ENCODE results near the gene TIMM10.
A peak's percentile ranks its signal among the peaks of the same experiment; 100 is the strongest.

TIMM10 gene

DNA sequence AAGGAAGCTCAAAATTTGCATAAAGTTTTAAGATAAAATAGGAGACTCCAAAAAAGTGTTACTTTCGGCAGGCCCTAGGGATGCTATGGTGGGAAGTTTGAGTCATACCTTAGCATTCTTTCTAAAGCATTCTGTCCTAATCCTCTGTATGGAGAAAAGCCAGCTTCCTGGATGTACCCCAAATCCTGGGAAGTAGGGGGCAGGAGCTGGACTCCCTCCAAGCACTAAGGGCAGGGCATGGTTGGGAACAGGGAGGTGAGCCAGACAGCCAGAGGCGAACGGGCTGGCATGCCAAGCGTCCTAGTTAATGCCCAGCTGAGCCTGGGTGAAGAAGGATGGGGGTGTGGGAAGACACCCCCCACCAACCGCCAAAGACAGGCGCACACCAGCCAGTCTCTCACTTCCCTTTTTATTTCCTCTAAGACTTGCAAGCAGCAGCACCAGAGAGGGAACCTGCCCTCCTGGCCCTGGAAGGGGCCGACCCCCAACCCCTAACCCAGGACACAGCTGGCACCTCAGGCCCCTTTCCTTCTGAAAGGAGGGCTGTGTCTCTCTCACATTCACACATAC, 46.3 kb downstream of the TIMM10 start:
- DNase-seq (ENCODE audit: low spot score) (no peak), FAIRE-seq (no peak)

GRCh38 chr11:57483562-57483918, 47.0 kb downstream of the TIMM10 start:
- FAIRE-seq (no peak), DNase-seq (ENCODE audit: low spot score) (no peak)

- no peak for DNase-seq (ENCODE audit: low spot score)
Observed at GRCh38 chr11:57482782-57483561, 47.6 kb downstream of the TIMM10 start.

DNA sequence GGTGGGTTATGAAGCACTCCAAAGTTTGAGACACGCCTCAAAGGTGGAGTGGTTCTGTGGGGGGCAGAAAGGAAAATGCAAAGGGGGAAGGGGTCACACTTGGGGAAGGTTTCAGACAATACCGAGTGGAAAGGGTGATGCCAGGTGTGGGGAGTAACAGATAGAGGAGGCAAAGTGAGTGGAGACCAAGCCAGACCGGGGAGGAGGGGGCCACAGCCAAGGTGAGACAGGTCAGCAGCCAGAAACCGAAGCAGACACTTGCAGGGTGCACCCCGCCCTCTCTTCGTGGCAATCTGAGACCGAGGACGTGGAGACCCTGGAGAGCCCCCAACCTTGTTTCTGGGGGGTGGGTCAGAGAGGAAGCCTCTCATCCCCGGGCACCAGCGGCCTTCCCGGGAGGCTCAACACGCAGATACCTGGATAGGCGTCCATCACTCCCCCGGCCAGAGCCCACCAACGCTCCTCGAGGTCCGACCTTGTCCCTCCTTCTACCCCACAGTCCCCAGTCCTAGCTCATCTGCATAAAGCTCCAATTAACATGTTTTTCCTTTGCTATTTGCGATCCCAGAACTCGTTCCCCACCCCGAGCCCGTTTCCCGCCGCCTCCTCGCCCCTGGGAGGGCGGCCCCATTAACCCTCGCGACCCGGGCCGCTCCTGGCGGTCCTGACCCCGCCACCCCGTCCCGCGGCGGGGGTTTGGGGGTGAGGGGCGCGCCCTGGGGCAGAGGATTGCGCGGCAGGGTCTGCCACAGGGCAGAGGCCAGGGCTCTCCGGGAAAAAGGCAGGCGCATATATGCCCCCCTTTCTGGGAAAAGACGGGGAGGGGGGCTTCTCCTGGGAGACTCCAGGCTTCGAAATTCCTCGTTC, 48.4 kb downstream of the TIMM10 start:
- no peak for FAIRE-seq
- DNase-seq (ENCODE audit: low spot score) = no peak

More at GRCh38 chr11:57482782-57483561, 47.6 kb downstream of the TIMM10 start:
- FAIRE-seq = no peak

DNA sequence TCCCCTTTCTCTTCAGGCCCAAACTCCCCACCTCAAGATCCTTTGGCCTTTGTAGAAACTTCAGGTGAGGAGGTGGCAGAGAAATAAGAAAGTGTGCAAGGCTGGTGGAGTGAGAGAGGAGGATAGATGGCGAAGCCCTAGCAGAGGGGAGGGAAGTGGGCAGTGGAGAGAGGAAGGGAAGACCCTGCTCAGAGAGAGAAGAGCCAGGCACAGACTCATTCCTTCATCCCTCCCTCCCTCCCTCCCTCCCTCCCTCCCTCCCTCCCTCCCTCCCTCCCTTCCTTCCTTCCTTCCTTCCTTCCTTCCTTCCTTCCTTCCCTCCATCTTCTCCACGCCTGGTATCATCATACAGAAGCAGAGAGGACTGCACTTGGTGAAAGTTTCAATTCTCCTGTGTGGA, 49.2 kb downstream of the TIMM10 start:
- DNase-seq (ENCODE audit: low spot score) (no peak), FAIRE-seq (no peak)

GRCh38 chr11:57480409-57481137, 50.0 kb downstream of the TIMM10 start:
- FAIRE-seq (no peak), DNase-seq (ENCODE audit: low spot score) (peak; percentile 76)

GRCh38 chr11:57479911-57480310, 50.6 kb downstream of the TIMM10 start:
- DNase-seq (ENCODE audit: low spot score) (no peak), FAIRE-seq (no peak)

GRCh38 chr11:57479021-57479663, 51.4 kb downstream of the TIMM10 start:
- no peak for DNase-seq (ENCODE audit: low spot score)
- no peak for FAIRE-seq
